Right lobe of liver (tissue), 6 donors: ENCODE measurements around the gene BID. TPM values are rescaled to one million over a fixed set of nuclear protein-coding genes. Genes with fewer than 3 reads are reported as not detected.

ENCODE experiments used
- ATAC-seq, 4 donors: fragments of 200-7000 bp; cut with Tn5 transposase; one replicate each; pipeline ENCODE4 v1.9.1; 2020; ENCODE audit warnings: mild to moderate bottlenecking in 4 of 4, moderate library complexity in 4 of 4
- DNase-seq, 3 donors: peaks; one replicate each; pipeline ENCODE4 v3.0.0-alpha.2; 2020
- H3K27ac ChIP-seq, 3 donors: fragments of 200-600 bp; one replicate each; pipeline ENCODE4 v1.8.0; 2022
- H3K27me3 ChIP-seq, 2 donors: fragments of 200-600 bp; one replicate each; pipeline ENCODE4 v1.8.0; 2022
- H3K36me3 ChIP-seq, 4 donors: fragments of 200-600 bp; sonication (generic) in 1 of 4; one replicate each; pipeline versions ENCODE4 v1.5.1 to v1.8.0; 2017 to 2022; ENCODE audit warnings: control low read depth in 1 of 4
- H3K4me1 ChIP-seq, 4 donors: fragments of 200-600 bp; sonication (generic) in 1 of 4; one replicate each; pipeline versions ENCODE4 v1.5.1 to v1.8.0; 2017 to 2022; ENCODE audit warnings: control low read depth in 1 of 4
- H3K4me3 ChIP-seq, 3 donors: fragments of 200-600 bp; one replicate each; pipeline ENCODE4 v1.8.0; 2022
- H3K9me3 ChIP-seq, 4 donors: fragments of 200-600 bp; sonication (generic) in 1 of 4; one replicate each; pipeline versions ENCODE4 v1.5.1 to v1.8.0; 2017 to 2022; ENCODE audit warnings: control low read depth in 1 of 4
- CTCF ChIP-seq, 4 donors: fragments of 200-600 bp in 3 of 4; fragments of 450-650 bp in 1 of 4; IDR thresholded peaks; one replicate each; pipeline versions ENCODE4 v1.5.1 to v1.8.0; 2016 to 2022; ENCODE audit warnings: antibody characterized with exemption in 4 of 4, mild to moderate bottlenecking in 2 of 4
- POLR2A ChIP-seq: fragments of 450-650 bp; IDR thresholded peaks from one replicate; pipeline ENCODE4 v1.6.1; 2017; ENCODE audit warnings: antibody characterized with exemption, mild to moderate bottlenecking
- WGBS: methylation state at CpG from one replicate; pipeline ENCODE4 v1.1.6; 2018; ENCODE audit warnings: low coverage, low lambda C conversion rate; ENCODE audit not compliant: insufficient coverage; ENCODE audit errors: missing lambda C conversion rate; 5-methylcytosine and 5-hydroxymethylcytosine counted together
- intact Hi-C, 2 donors: fragments of 100-400 bp; cut with DNase I; formaldehyde crosslinking; loops; one replicate each; pipeline versions ENCODE4 v1.11.2 to v1.14.1; 2022
- total RNA-seq, 6 experiments: library from RNA; depleted of rRNA in 2 of 6; stranded (reverse); fragments of >200 nt in 2 of 6; fragmentation: NEBNext Ultra II Directional in 3 of 6; extraction: Animal tissue kit (Norgen Biotek cat#: 25700) in 3 of 6; gene quantifications; one replicate each; pipeline versions ENCODE4 v1.1.0 to v1.2.4, GENCODE V29; 2016 to 2023
- donor health status: DM: no; HTN: yes; CAD: no.
- donor health status: DM: no; HTN: no; CAD: no.
- donor health status: DM: no; HTN: no; CAD: no.
- donor health status: DM: no; HTN: yes; CAD: no.
- donor health status: DM: no; HTN: yes; CAD: no.

The BID gene
- total RNA-seq, 6 experiments from 2014 or later, result 30.5 to 57.3 (median 36.2) TPM

- DNase-seq (no peak), ATAC-seq (no peak)
- TF ChIP-seq POLR2A (no peak), CTCF (IDR thresholded peaks at IDR 0.05) (no peak)
- Histone ChIP-seq H3K27ac (no peak overlapping the region), H3K36me3 (no peaks in the 10 kb centered on the region), H3K4me3 (no peak overlapping the region), H3K9me3 (no peaks in the 10 kb centered on the region), H3K27me3 (no peaks in the 10 kb centered on the region), H3K4me1 (peaks cover 0 to 7% (median 2%) of the 10 kb centered on the region in 4 donors)
- intact Hi-C loops, result no loop called here
- WGBS, result 85% methylated on average over 27 of the region's 40 CpGs
These were observed 25.5 kb downstream of the BID start for GRCh38 chr22:17748555-17749353.

- no peak for ATAC-seq
- 100% methylated on average over 4 of the region's 10 CpGs for WGBS
- H3K4me3 ChIP-seq, result no peak overlapping the region
- no peak overlapping the region for H3K27ac ChIP-seq
- DNase-seq, result no peak
- H3K27me3 ChIP-seq, result no peaks in the 10 kb centered on the region
- H3K36me3 ChIP-seq, result no peaks in the 10 kb centered on the region
- intact Hi-C loops, result no loop called here
- TF ChIP-seq POLR2A (no peak), CTCF (IDR thresholded peaks at IDR 0.05) (no peak)
- H3K9me3 ChIP-seq, result no peaks in the 10 kb centered on the region
- H3K4me1 ChIP-seq, result no peaks in the 10 kb centered on the region
These were observed 27.4 kb downstream of the BID start for GRCh38 chr22:17746916-17747315.

GRCh38 chr22:17744430-17744829, 29.8 kb downstream of the BID start:
- H3K9me3 ChIP-seq, result no peaks in the 10 kb centered on the region
- H3K27ac ChIP-seq, result no peak overlapping the region
- ATAC-seq, result no peak
- H3K36me3 ChIP-seq, result no peaks in the 10 kb centered on the region
- intact Hi-C loops, result loop anchor here (5.0 kb wide), 2 partner anchors 38 to 43 kb away; no protein-coding TSS in a partner anchor
- H3K4me3 ChIP-seq, result no peak overlapping the region
- no peaks in the 10 kb centered on the region for H3K27me3 ChIP-seq
- no peaks in the 10 kb centered on the region for H3K4me1 ChIP-seq
- no peak for DNase-seq
- TF ChIP-seq CTCF (IDR thresholded peaks at IDR 0.05) (no peak), POLR2A (no peak)
- WGBS, result 100% methylated on average over 3 of the region's 7 CpGs

- Histone ChIP-seq H3K27ac (no peak overlapping the region), H3K4me3 (no peak overlapping the region), H3K9me3 (no peaks in the 10 kb centered on the region), H3K27me3 (no peaks in the 10 kb centered on the region), H3K4me1 (no peaks in the 10 kb centered on the region), H3K36me3 (peaks cover 0 to 4% (median under 1%) of the 10 kb centered on the region in 4 donors)
- ATAC-seq (peak in 2 of 4 donors; percentile 13 to 38), DNase-seq (no peak)
- 73% methylated on average over 8 of the region's 25 CpGs for WGBS
- TF ChIP-seq CTCF (IDR thresholded peaks at IDR 0.05) (no peak), POLR2A (no peak)
- intact Hi-C loops, result loop anchor here (5.0 kb wide), 2 partner anchors 38 to 43 kb away; no protein-coding TSS in a partner anchor
These were observed 30.4 kb downstream of the BID start for GRCh38 chr22:17743661-17744411.
